ENCODE data around the gene GNPAT. TPM values are rescaled to one million over a fixed set of nuclear protein-coding genes. Genes with fewer than 3 reads are reported as not detected.

The GNPAT gene
- total and polyA plus RNA-seq, 2 of the 8 experiments (the other 6 are each of a cell fraction or from before 2014, with no cell fraction given), result 22.9 to 47.4 TPM

DNA sequence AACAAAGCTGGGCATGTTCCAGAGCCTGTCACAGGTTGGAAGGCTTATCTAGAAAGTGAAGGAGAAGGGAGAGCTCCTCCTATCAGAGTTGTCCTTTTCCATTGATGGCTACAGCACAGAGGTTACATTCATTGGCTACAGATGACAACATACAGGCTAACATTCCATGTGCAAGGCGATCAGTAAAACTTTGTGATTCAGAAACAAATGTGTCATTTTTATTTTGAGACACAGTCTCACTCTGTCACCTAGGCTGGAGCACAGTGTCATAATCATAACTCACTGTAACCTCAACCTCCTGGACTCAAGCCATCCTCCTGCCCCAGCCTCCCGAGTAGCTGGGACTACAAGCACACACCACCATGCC, 46.6 kb upstream of the GNPAT start:
- no peak overlapping the region for H3K14ac ChIP-seq (ENCODE audit: insufficient read length)
- TF ChIP-seq JUN (IDR thresholded peaks at IDR 0.05; ENCODE audit: low read depth, low read length) (no peak), CHD1 (IDR thresholded peaks at IDR 0.05; ENCODE audit: low read depth, low read length) (no peak), NRF1 (IDR thresholded peaks at IDR 0.05; ENCODE audit: low read depth, low read length) (no peak)
- H4K20me1 ChIP-seq (replicated peaks in 1 of 2; ENCODE audit: control insufficient read depth in 1 of 2, insufficient read depth in 2 of 2, low read length in 2 of 2), result peaks cover 0 to 2% of the 10 kb centered on the region in 2 experiments
- H3K4ac ChIP-seq (replicated peaks; ENCODE audit: insufficient read length, low read depth, low read length), result no peak overlapping the region
- no peak for DNase-seq (ENCODE audit: low read depth in 1 of 2, low spot score in 2 of 2)
- no peak overlapping the region for H4K8ac ChIP-seq (ENCODE audit: extremely low read depth, insufficient read depth, low read length)
- no peak for FAIRE-seq
- POLR2A ChIA-PET (ENCODE audit: partially characterized antibody), result no interaction called here
- no peak overlapping the region for H3K9ac ChIP-seq (replicated peaks in 1 of 4; ENCODE audit: extremely low read depth in 1 of 4, low read depth in 3 of 4, low read length in 3 of 4)
- no peak overlapping the region for H2BK15ac ChIP-seq (ENCODE audit: low read length)
- no peaks in the 10 kb centered on the region for H3K79me2 ChIP-seq (ENCODE audit: control insufficient read depth in 1 of 2, insufficient read depth in 2 of 2, low read length in 2 of 2)
- H3K23ac ChIP-seq (ENCODE audit: insufficient read length), result no peak overlapping the region
- H3K79me1 ChIP-seq (ENCODE audit: low read depth, low read length), result no peaks in the 10 kb centered on the region
- no peak overlapping the region for H2BK5ac ChIP-seq (ENCODE audit: low read depth, low read length)
- H2BK12ac ChIP-seq (ENCODE audit: low read depth, low read length), result no peak overlapping the region
- no peak overlapping the region for H3K27ac ChIP-seq (ENCODE audit: low read depth, low read length)
- H3K23me2 ChIP-seq (ENCODE audit: low read depth, low read length), result no peaks in the 10 kb centered on the region
- no peaks in the 10 kb centered on the region for H3K36me3 ChIP-seq (ENCODE audit: control insufficient read depth in 2 of 4, insufficient read depth in 4 of 4, low read length in 3 of 4)
- H2BK20ac ChIP-seq (ENCODE audit: low read length), result no peak overlapping the region
- H3K56ac ChIP-seq (replicated peaks; ENCODE audit: insufficient read length, low read depth, low read length), result no peak overlapping the region
- CTCF ChIA-PET (ENCODE audit: partially characterized antibody), result interaction anchor here (0.6 to 2.9 kb wide), 7 partner anchors 11 to 392 kb away, joined by 3 to 12 read pairs (median 4); partner anchors contain the start of genes ARV1 and TTC13
- H3K9me3 ChIP-seq (ENCODE audit: insufficient read depth in 2 of 2, low read depth in 1 of 2, low read length in 1 of 2), result no peaks in the 10 kb centered on the region; a peak in 1 of 4 replicates
- no peak overlapping the region for H3K4me2 ChIP-seq (ENCODE audit: insufficient read depth in 1 of 2, low read depth in 2 of 2, low read length in 2 of 2)
- no peak overlapping the region for H3K4me3 ChIP-seq (ENCODE audit: extremely low read depth in 1 of 4, insufficient read depth in 2 of 4, low read depth in 3 of 4, low read length in 4 of 4)
- no peak overlapping the region for H2AFZ ChIP-seq (ENCODE audit: low read length)
- no peak overlapping the region for H4K91ac ChIP-seq (replicated peaks; ENCODE audit: insufficient read length, low read length)
- WGBS, 2 experiments (ENCODE audit: extremely low coverage in 1 of 2, insufficient coverage in 1 of 2, insufficient read length in 1 of 2, insufficient replicate concordance in 2 of 2, low coverage in 1 of 2, low lambda C conversion rate in 2 of 2, missing lambda C conversion rate in 1 of 2), result 100% methylated on average over 2 of the region's 2 CpGs; no CpG with 5 or more reads in 1 of the 2 experiments
- peaks cover 0 to 4% (median 0%) of the 10 kb centered on the region in 4 experiments; a peak in 2 of 7 replicates for H3K27me3 ChIP-seq (replicated peaks in 1 of 4; ENCODE audit: control insufficient read depth in 3 of 4, extremely low read depth in 1 of 4, insufficient read depth in 3 of 4, low read length in 3 of 4)
- H3K18ac ChIP-seq (ENCODE audit: extremely low read depth, low read length), result no peak overlapping the region
- no peak overlapping the region for H2AK5ac ChIP-seq (ENCODE audit: low read depth, low read length)
- H4K5ac ChIP-seq (ENCODE audit: insufficient read length, low read depth, low read length), result no peak overlapping the region
- H2BK120ac ChIP-seq (replicated peaks; ENCODE audit: low read depth, low read length), result no peak overlapping the region
- H3K4me1 ChIP-seq (replicated peaks in 1 of 4; ENCODE audit: control insufficient read depth in 3 of 4, insufficient read depth in 4 of 4, low read length in 3 of 4), result peaks cover 0 to 5% (median 0%) of the 10 kb centered on the region in 4 experiments; a peak in 1 of 7 replicates
